Stimulated activated CD8-positive, alpha-beta memory T cell treated with anti-CD3 and anti-CD28 coated beads, Interleukin-2, amount 100 ng/mL, for 1 hour (primary cell): ENCODE data around the gene MYO3B.
"Not testable (repeated sequence)": the region's sequence is repeated elsewhere in the genome, so short reads cannot be mapped to it uniquely, and the experiment has no call there.

Experiments used
- DNase-seq, 2 donors: peaks; one replicate each; pipeline ENCODE4 v3.0.0-alpha.2; 2020; ENCODE audit warnings: low read depth in 2 of 2

MYO3B gene

DNA sequence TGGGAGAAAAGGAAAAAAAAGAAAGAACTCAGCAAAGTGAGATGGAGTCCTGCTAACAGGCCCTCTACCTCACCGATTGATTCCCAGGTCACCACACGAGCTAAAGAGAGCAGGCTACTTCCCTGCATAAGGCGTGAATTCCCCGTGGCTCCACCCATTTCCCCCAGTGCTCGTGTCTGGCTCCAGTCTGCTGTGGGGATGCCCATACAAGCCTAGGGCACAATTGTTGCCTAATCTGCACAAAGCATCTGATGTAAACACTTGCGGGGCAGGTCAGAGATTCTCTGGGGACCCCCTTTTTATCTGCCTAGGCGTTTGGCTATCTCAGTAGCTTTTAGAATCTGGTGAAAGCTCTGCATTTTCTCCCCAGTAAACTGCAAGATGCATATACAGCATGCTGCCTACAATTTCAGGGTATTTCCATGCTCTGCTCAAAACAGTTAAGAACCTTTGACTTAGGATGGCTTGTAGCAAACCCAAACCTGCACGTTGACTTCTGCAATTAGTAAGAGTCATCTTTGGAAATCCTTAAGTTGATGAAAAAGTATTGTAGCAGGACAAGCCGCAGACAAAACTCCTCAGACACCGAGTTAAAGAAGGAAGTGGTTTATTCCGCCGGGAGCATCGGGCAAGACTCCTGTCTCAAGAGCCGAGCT is 34.8 kb downstream of the MYO3B start:
- no peak for DNase-seq

DNA sequence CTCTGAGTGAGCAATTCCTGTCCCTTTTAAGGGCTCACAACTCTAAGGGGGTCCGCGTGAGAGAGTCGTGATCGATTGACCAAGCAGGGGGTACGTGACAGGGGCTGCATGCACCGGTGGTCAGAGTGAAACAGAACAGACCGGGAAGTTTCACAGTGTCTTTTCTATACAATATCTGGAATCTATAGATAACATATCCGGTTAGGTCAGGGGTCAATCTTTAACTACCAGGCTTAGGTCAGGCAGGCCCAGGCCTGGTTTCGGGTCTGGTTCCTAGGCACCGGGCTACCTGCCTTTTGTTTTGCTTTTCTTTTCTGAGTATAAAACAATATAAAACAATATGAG is 35.3 kb downstream of the MYO3B start:
- DNase-seq = not testable (repeated sequence)

DNA sequence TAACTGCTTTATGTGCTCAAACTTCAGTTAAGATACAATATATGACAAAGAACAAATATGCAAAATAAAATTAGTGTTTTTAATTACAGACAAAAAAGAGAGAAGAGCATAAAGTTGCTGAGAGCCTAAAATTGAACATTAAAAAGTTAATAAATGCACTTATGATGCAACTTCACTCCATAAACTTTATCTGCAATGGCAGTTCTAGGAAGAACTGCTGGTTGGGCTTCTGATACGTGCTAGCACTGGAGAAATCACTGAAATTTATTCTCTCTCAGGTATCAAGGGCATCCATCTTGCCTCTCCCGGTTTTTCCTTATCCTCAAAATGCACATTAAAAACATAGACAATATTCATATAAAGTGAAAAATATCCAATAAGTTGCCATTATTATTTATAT is 35.7 kb downstream of the MYO3B start:
- DNase-seq = no peak

DNA sequence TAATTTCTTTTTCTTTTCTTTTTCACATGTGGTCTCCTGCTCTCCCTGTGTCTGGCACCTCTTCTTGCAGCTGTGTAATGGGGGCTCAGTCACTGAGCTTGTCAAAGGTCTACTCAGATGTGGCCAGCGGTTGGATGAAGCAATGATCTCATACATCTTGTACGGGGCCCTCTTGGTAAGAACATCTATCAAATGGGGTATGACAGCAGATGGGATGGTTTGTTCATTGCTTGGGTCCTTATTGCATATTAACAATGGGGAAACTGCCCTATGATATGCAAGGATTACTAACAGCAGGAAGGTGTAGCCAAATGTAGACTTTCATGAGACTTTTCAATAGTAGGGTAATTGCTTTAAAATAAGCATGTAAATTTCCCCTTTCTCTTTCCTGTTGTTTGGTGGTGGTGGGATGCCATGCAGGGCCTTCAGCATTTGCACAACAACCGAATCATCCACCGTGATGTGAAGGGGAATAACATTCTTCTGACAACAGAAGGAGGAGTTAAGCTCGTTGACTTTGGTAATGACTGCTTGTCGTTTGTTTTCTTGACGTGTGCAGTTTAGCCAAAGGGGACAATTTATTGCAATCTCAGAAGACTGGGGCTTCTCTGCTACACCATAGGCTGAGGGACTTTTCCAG is 36.5 kb downstream of the MYO3B start:
- no peak for DNase-seq

DNA sequence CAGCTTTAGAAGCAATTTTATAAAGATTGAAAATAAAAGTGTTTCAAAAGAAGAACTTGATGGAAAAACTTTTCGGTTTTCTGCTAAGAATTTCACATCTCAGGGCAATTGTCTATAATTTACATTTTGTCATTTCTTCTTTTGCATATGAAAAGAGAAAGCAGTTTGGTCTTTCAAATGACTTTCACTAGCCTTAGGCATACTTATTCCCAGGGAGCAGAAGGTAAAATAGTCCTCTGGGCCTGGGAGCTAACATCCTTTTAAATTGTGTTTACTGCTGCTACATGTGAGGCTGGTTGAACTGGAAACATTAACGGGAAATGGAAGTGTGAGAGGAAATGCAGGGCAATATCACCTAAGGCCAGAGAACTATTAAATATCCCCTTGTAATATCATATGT is 37.1 kb downstream of the MYO3B start:
- no peak for DNase-seq

DNA sequence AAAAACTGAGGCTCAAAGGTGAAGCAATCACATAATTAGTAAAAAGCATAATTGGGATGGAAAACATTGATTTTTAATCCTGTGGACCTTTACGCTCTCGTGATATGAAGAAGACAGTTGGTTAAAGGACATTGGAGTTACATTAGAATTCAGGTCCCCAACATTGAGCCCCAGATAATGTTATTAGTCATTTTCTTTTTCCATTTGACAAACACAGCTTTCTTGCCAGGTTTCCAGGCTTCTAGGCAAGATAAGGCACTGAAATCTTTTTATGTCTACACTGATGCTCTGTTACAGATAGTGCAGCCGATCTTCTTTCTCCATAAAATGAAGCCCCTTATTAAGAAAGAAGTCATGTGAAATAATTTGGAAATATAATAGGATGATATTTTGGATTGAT is 38.5 kb downstream of the MYO3B start:
- DNase-seq = no peak

DNA sequence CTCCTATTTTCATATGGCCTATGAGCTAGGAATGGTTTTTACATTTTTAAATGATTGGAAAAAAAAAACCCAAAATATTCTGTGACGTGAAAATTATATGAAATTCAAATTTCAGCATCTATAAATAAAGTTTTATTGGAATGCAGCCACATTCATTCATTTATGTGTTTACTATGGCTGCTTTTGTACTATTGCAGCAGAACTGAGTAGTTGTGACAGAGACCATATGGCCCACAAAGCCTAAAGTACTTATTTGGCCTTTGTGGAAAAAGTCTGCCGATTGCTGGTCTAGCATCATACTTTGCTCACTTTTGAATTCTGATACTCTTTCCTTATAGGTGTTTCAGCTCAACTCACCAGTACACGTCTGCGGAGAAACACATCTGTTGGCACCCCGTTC is 39.0 kb downstream of the MYO3B start:
- DNase-seq = no peak

DNA sequence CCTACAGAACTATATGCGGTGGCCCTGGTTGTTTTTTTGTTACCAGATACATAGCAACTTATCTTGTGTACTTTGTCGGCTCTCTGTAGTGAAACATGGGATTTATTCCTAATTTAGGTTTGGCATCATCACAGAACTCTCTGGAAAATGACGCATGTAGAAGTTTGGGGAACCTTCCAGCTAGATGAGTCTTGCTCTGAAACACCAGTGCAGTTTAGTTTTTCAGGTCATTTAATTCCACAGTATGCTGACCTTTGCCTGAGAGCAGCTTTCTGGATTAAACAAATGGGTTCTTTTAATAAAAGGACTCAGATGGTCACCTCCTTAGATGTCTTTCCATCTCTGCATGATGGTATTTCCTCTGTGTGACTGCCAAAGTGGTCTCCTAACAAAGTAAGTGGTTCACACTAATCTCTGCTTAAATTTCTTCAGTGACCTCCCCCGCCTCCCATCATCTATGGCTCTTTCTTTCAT is 39.9 kb downstream of the MYO3B start:
- no peak for DNase-seq

DNA sequence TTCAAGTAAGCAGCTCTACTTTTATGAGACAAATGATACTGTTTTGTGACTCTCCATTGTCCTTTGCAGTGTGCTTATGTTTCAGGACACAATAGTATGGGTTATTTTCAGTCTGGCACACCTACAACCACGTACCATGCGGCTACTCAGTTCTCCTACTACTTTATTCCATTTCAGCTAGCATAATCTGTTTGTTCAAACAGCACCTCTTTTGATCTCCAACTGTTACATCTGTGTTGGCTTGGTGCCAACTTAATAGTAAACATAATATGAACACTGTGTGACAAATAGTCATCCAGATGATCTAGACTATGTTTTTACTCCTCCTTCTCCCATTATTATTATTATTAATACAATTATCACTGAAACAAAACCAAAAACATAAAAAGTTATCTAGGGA is 40.5 kb downstream of the MYO3B start:
- no peak for DNase-seq

DNA sequence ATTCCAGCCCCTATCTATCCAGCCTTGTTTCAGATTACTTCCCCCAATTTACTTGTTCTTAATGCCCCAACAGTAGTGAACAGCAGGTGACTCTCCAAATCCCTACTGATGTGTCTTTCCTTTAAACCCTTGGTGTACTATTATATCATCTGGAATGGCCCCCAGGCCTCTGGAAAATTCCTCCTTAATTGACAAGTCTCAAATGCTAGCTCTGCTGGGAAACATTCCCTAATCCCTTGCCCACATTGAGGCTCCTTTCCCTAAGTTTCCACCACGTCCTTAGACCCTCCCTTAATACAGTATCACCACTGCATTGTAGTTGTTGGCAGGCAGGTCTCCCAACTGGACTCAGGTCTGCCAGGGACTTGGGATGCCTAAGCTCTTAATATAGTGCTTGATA is 41.0 kb downstream of the MYO3B start:
- DNase-seq = no peak

DNA sequence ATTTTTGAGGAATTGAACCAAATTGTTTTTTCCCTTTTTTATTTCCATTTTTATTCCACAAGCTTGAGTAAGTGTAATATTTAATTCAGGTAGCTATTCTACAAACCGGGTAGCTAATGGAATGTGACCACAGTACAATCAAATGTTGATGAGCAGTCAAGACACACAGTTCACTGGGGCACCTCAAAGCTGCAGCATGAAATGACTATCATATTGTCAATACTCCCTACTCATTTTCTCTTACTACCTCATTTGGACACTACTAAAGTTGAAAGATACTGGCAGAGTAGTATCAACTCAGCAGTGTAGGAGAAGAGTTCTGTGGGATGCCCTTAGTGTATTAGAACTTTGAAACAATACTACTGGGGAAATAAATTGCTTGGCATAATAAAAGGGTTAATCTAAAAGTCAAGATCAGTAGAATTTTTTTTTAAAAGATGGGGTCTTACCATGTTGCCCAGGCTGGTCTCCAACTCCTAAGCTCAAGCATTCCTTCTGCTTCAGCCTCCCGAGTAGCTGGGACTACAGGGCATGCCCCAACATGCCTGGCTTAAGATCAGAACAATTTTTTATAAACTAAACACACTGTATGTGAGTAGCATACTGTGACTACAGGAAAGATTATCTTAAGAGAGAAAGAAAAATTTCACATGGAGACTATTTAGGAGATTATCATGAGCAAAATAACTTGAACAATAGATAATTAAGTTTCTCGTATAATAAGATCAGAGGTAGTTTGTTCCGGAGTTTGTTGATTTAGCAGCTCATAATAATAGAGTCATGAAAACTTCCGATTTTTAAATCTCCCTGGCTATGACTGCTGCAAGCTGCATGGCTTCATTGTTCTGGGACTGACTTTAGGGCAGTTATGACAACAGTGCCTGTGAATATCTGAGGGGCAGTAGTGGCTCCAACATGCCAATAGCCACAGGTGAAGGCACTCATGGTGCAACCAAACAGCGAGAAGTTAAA is 43.7 kb downstream of the MYO3B start:
- DNase-seq = no peak

DNA sequence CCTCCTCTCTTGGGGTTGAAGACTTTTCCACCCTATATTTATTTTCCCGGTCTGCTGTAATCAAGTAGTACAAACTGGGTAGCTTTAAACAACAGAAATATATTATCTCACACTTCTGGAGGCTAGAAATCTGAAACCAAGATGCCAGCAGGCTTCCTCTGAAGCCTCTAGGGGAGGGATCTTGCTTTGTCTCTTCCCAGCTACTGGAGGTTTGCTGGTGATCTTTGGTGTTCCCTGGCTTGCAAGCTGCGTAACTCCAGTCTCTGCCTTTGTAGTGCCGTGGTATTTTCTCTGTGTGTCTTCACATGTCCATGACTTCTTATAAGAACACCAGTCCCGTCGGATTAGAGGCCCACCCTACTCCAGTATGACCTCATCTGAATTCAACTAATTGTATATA is 44.4 kb downstream of the MYO3B start:
- no peak for DNase-seq

DNA sequence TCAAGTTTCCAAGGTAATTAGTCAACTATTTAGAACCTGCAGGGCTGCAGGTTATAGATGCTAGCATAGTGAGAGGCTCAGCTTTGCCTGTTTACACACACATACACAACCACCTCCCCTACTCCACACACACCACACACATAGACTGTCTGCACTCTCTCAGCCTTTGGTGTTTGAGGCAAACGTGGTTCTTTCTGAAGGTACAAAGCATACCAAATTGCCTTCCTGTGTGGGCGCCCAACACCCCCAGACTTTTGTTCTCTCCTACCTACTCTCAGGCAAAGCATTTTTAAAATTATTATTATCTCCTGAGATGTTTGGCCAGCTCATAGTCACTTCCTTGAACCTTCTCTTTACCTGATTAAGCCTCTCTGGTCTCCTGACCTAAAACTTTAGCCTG is 44.9 kb downstream of the MYO3B start:
- no peak for DNase-seq

DNA sequence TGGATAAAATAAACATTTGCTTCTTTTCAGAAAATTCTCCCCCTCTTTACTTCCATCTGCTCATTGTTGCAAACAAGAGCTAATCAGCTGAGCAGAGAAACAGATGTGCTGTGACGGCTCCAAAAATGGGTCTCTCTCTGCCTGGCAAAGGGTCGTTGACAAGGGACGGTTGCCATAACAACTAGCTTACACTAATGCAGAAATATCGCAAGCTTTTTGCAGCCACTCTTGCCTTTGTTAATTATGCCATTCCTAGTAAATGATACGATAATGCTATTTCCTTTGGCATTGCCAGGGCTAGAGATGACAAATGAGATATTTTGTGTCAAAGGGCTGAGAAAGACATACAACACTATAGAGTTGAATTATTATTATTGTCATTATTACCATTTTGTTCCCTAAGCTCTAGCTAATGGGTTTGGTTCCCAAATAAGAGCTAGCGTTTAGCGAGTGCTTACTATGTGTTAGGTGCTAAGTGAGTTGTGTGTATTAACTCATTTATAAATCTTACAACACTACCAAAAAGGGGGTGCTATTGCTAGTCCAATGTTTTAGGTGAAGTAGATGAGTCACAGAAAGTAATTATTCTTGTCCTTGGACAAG is 46.8 kb downstream of the MYO3B start:
- no peak for DNase-seq

DNA sequence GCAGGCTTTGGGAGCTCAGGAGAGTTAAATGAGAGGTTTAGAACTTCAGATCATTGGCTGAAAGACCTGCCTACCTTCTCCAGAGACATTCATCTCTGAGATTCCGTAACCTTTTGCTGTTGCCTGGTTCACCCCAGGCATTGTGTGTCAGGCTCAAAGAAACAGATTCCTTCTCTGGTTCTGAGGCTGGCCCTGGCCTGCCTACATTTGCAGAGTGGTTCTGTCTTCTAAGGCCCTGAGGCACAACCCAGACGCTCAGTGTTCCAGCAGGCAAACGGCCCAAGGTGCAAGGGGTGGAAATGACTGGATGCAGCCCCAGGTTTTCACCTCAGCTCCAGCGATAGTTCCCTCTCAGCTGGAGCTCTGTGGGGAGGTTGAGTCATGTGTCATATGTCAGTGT is 48.3 kb downstream of the MYO3B start:
- no peak for DNase-seq

DNA sequence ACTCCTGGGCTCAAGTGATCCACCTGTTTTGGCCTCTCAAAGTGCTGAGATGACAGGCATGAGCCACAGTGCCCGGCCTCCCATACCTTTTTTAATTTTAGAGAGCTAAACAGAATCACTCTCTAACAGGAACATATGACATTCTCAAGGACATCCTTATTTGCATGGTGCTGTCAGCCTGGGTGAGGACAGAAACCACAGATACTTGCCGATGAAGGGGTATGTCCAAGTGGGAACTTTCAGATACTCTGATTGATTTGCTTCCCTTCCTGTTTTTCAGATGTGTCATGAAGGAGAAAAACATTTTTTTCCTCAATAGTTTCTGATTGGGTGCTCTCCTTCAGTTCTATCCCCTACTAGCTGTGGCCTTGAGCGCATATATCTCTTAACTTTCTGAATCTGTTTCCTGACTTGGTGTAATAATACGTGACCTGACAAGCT is 49.6 kb downstream of the MYO3B start:
- DNase-seq = no peak

DNA sequence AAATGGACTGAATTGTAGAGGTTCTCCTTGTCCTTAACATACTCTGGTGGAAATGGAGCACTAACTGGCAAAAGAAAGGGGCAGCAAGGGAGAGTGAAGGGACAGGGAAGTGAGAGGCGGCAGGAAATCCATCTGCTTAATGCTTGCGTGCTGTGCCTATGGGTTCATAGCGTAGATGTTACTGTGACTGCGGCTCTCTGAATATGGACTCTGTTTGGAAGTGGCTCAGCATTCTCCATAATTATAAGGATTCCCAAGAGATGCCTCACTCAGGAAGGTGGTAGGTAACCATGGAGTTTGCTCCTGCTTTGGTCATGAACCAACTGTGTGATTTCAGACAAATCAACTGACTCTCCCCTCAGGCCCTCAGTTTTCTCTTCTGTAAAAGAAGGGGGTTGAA is 50.0 kb downstream of the MYO3B start:
- no peak for DNase-seq

DNA sequence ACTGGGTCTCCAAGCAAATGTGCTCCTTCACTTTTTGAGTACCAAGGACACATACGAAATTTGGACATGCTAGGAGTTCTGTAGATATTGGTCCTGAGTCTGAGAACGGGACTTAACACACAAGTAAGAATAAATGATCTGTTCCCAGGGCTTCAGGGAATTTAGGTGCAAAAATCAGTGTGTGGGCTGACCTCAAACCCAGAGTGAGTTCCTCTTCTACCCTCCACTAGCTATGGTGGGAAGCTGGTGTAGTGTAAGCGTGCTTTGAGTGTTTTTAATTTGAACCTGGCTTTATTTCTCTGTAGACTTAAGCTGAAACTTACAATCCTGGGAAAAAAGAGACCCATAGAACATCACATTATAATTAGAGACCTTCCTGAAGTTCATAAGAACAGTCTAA is 50.5 kb downstream of the MYO3B start:
- no peak for DNase-seq

DNA sequence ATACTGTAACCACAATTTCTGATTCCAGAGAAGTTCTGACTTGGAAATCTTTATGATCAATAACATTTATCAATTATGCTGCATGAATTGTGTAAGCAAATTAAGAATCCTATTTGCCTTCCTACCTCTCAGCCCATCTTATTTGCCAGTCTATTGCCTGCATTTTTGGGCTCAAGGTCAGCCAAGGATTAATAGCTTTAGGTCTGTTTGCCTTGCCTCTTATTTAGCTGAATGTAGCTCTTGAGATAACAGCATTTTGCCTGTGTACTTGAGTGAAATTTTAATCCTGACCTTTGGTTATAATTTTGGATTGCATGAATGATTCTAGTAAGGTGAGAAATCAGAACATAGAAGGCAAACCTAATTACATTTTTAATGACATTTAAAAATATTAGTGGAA is 51.2 kb downstream of the MYO3B start:
- no peak for DNase-seq

DNA sequence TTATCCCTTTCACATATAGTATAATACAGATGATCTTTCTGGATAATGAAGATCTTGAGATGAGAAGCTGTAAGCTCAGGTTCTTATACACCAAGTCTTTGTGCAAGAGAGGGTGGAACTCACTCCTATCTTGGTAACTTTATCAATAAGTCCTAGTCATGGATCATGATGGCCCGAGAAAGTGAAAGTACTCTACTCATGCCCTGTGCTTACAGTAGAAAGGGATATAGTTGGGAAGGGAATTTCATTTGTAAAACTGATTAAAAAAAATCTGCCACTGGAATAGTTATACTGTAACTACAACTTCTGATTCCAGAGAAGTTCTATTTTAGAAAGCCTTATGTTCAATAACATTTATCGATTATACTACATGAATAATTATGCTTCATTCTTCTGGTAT is 51.8 kb downstream of the MYO3B start:
- DNase-seq = no peak

DNA sequence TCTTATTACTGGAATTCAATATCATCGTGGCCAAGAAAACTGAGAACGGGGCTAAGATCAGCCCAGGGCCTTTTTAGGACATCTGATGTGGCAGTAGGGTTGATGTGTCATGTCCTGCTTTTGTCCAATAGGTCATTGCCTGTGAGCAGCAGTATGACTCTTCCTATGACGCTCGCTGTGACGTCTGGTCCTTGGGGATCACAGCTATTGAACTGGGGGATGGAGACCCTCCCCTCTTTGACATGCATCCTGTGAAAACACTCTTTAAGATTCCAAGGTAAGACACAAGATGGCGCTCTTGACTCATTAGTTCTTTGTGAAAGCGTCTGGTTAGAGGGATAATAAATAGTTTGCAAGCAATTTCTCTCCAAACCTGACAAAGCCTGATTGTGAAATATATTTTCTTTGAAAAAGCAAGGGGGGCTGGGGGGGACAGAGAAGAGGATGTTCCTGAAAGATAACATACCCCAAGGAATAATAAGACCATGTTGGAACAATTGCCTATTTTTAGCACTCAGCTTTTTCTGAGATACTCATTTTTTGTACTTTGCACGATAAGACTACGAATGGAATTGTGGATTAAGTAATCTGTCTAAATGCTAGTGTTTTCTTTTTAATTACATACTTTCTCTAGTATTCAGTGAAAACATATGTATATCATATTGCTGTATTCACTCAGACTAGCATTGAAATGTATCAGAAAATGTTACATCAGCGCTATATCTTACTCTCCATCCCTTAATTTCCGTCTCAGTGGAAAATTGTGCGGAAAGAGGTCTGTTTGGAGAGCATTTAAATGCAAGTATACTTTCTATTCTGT is 58.1 kb downstream of the MYO3B start:
- DNase-seq = no peak

DNA sequence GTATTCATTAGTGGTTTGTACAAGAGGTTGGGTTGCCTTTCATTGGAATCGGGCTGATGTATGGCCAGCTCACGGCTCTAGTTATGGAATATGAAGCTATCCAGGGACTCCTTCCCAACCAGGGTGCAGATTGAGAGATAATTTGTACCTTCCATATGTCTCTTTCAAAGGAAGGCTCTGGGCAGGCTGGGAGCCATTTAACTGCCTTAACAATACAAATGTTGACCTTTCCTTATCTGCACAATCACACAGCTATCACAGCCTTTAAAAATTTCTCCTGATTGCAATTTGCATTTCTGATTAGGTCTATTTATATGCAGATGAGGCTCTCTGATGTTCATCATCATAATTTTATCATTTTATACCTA is 58.7 kb downstream of the MYO3B start:
- no peak for DNase-seq
